ENCODE data around the gene DIDO1. TPM values are rescaled to one million over a fixed set of nuclear protein-coding genes. Genes with fewer than 3 reads are reported as not detected.

Gene DIDO1
- total and polyA plus RNA-seq, 2 of the 13 experiments (the other 11 are each of a cell fraction or from before 2014, with no cell fraction given) = 75.0 to 75.1 TPM

- no peak for TF ChIP-seq ZBTB10 (CRISPR knock-in tag; IDR thresholded peaks at IDR 0.05; ENCODE audit: borderline replicate concordance)
- no peak for TF ChIP-seq MLXIP (CRISPR knock-in tag; IDR thresholded peaks at IDR 0.05; ENCODE audit: borderline replicate concordance)
- no peak; a peak in 2 of 4 replicates for TF ChIP-seq HMGXB4 (CRISPR knock-in tag; IDR thresholded peaks at IDR 0.05; ENCODE audit: borderline replicate concordance in 1 of 2, low read depth in 1 of 2)
- TF ChIP-seq ZNF619 (CRISPR knock-in tag; IDR thresholded peaks at IDR 0.05) = no peak
- no peak for TF ChIP-seq REL (CRISPR knock-in tag; conservative IDR thresholded peaks at IDR 0.05)
- peak; percentile 69; the same call in 1 of the 2 replicates for TF ChIP-seq SOX5 (CRISPR knock-in tag; IDR thresholded peaks at IDR 0.05; ENCODE audit: borderline replicate concordance)
- TF ChIP-seq ZNF768 (CRISPR knock-in tag; IDR thresholded peaks at IDR 0.05) = no peak
- TF ChIP-seq ZNF362 (CRISPR knock-in tag; IDR thresholded peaks at IDR 0.05; ENCODE audit: borderline replicate concordance) = no peak
- no peak for TF ChIP-seq DNMT1 (CRISPR knock-in tag; IDR thresholded peaks at IDR 0.05)
- TF ChIP-seq SIN3B (IDR thresholded peaks at IDR 0.05; ENCODE audit: low read length) = peak; percentile 54; the same call in 1 of the 2 replicates
- no peak for TF ChIP-seq EEA1 (CRISPR knock-in tag; IDR thresholded peaks at IDR 0.05; ENCODE audit: borderline replicate concordance)
- TF ChIP-seq MXD1 (CRISPR knock-in tag; IDR thresholded peaks at IDR 0.05) = no peak
- no peak; the same call in 1 of the 2 replicates for TF ChIP-seq KLF15 (CRISPR knock-in tag; IDR thresholded peaks at IDR 0.05; ENCODE audit: borderline replicate concordance)
- TF ChIP-seq ZBTB1 (CRISPR knock-in tag; IDR thresholded peaks at IDR 0.05; ENCODE audit: borderline replicate concordance) = no peak
- TF ChIP-seq NFYC (CRISPR knock-in tag; IDR thresholded peaks at IDR 0.05) = no peak
- no peak for TF ChIP-seq IRF1 (CRISPR knock-in tag; IDR thresholded peaks at IDR 0.05; ENCODE audit: low read depth)
- peak; percentile 65; the same call in 1 of the 2 replicates for TF ChIP-seq ZFP1 (CRISPR knock-in tag; IDR thresholded peaks at IDR 0.05)
Measured at GRCh38 chr20:62923669-62924441, 2.5 kb downstream of the DIDO1 start (continued).

All from HepG2 (cell line).